Right atrium auricular region (tissue), 2 donors: ENCODE data around the gene PLSCR2. TPM values are rescaled to one million over a fixed set of nuclear protein-coding genes. Genes with fewer than 3 reads are reported as not detected.

Experiments
- DNase-seq: peaks from one replicate; pipeline ENCODE4 v3.0.0-alpha.2; 2019; ENCODE audit warnings: low spot score
- H3K27ac ChIP-seq, 2 donors: fragments of 200-600 bp; sonication (generic); 1 replicate in 1 of 2; 2 replicates in 1 of 2; pipeline ENCODE4 v1.5.1; 2016 to 2019
- H3K27me3 ChIP-seq, 2 donors: fragments of 200-600 bp; sonication (generic); one replicate each; pipeline versions ENCODE4 v1.5.1 to v1.6.0; 2017 to 2019
- H3K36me3 ChIP-seq: fragments of 200-600 bp; sonication (generic); one replicate; pipeline ENCODE4 v1.5.1; 2016
- H3K4me1 ChIP-seq, 2 donors: fragments of 200-600 bp; sonication (generic); one replicate each; pipeline versions ENCODE4 v1.5.1 to v1.6.0; 2017 to 2019
- H3K4me3 ChIP-seq, 2 donors: fragments of 200-600 bp; sonication (generic); 1 replicate in 1 of 2; 2 replicates in 1 of 2; pipeline ENCODE4 v1.5.1; 2017 to 2019; ENCODE audit warnings: mild to moderate bottlenecking in 1 of 2, moderate library complexity in 1 of 2
- H3K9me3 ChIP-seq, 2 donors: fragments of 200-600 bp; sonication (generic); one replicate each; pipeline ENCODE4 v1.5.1; 2019
- total RNA-seq, 2 donors: library from RNA; depleted of rRNA; stranded (reverse); fragments of >200 nt; gene quantifications; one replicate each; pipeline ENCODE4 v1.1.0, GENCODE V29; 2016
- TF ChIP-seq, protein P1 (sequence below), 2 donors: fragments of 200-600 bp; sonication (generic); IDR thresholded peaks; one replicate each; pipeline ENCODE4 v1.5.1; 2019; ENCODE audit warnings: antibody characterized with exemption in 2 of 2

Gene PLSCR2
- total RNA-seq, 2 donors from 2014 or later, result not detected

DNA sequence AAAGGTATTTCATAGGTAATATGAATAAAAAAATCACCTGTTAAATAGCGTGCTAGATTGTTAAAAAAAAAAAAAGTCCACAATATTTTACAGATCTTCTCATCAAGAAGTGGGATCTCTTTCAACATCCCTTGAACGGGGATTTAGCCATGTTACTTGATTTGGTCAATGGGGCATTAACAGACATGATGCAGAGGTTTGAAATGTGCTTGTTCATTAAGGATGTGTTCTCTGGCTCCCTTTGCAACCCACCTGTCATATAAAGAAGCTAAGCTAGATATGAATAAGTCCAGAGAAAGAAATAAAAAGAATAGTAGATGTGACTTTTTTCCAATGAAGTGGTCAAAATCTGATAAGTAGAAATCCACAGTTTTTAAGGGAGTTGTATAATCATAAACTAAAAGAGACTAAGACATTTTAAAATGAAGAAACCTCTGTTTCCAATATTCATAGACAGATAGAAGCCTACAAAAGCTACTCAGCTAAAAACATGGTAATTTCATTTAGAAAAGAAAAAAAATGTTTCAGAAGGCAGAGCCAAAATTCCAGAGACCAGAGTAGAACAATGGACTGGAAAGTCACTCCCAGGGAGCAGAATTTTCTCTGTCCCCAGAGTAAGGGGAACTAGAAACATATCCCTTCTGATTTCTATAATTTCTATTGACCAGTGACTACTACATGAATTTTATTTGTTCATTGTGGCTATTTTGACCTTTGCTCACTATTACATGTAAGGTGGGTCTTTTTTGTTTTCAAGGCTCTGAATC lies 79.2 kb downstream of the PLSCR2 start:
- no peak for DNase-seq
- H3K4me1 ChIP-seq, result peaks cover 0 to 8% of the 10 kb centered on the region in 2 donors
- H3K36me3 ChIP-seq, result no peaks in the 10 kb centered on the region
- H3K27ac ChIP-seq, result peak overlapping the region in 1 of 2 donors; percentile 11
- TF ChIP-seq, protein P1, sequence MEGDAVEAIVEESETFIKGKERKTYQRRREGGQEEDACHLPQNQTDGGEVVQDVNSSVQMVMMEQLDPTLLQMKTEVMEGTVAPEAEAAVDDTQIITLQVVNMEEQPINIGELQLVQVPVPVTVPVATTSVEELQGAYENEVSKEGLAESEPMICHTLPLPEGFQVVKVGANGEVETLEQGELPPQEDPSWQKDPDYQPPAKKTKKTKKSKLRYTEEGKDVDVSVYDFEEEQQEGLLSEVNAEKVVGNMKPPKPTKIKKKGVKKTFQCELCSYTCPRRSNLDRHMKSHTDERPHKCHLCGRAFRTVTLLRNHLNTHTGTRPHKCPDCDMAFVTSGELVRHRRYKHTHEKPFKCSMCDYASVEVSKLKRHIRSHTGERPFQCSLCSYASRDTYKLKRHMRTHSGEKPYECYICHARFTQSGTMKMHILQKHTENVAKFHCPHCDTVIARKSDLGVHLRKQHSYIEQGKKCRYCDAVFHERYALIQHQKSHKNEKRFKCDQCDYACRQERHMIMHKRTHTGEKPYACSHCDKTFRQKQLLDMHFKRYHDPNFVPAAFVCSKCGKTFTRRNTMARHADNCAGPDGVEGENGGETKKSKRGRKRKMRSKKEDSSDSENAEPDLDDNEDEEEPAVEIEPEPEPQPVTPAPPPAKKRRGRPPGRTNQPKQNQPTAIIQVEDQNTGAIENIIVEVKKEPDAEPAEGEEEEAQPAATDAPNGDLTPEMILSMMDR (IDR thresholded peaks at IDR 0.05), result no peak
- no peaks in the 10 kb centered on the region for H3K9me3 ChIP-seq
- no peak overlapping the region for H3K4me3 ChIP-seq
- H3K27me3 ChIP-seq, result no peaks in the 10 kb centered on the region

DNA sequence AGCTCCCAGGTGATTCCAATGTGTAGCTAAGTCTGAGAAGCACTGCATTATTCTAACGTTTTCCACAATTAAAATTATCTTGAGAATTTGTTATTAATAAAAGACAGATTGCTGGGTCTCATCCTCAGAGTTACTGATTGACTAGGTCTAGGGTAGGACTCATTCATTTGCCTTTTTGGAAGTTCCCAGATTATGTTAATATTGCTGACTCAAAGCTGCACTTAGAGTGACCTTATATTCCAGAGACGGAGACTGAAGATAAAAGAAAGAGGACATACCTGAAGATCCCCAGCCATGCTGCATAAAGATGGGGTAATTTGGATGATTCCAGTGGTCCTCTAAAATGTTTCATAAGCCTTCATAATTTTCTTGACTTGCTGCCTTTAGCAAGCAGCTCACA lies 81.8 kb downstream of the PLSCR2 start:
- TF ChIP-seq, protein P1 (IDR thresholded peaks at IDR 0.05), result no peak
- peaks cover 0 to 8% of the 10 kb centered on the region in 2 donors for H3K4me1 ChIP-seq
- no peaks in the 10 kb centered on the region for H3K36me3 ChIP-seq
- no peak overlapping the region for H3K27ac ChIP-seq
- no peak overlapping the region for H3K4me3 ChIP-seq
- no peak for DNase-seq
- H3K9me3 ChIP-seq, result no peaks in the 10 kb centered on the region
- no peaks in the 10 kb centered on the region for H3K27me3 ChIP-seq

DNA sequence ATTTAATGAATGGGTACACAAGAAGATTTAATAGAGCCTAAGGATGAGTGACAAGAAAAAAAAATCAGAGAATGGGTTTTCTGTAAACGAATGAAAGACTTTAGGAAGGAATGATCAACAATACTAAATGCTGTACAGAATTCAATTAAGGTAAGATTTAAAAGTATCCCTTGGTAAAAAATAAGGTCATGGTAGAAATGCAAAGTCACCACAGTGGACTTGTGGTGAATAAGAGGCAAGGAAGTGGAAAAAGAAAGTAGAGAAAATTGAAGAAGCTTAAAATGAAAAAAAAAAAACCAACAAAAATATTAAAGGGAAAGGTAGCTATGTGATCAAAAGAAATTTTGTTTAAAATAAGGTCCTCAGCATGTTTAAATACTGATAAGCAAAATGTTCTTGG lies 82.4 kb downstream of the PLSCR2 start:
- DNase-seq, result no peak
- H3K27me3 ChIP-seq, result no peaks in the 10 kb centered on the region

DNA sequence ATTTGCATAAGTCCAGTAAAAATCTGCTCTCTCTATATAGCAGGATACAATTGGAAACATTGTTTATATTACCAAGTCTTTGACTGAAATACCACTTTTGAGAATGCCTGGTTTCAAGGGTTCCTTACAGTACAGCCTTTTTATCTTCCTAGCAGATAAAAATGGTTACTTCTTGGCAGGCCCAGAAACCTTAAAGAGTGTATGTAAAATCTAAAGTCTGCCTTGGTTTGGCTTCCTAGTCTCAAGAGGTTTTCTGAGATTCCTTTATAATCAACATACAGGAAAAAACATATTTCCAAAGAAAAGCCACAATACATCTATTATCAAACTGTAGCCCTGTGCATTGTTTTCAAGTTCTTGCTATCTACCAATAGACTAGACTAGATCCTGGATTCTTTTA lies 84.6 kb downstream of the PLSCR2 start:
- H3K36me3 ChIP-seq, result no peaks in the 10 kb centered on the region
- H3K4me1 ChIP-seq, result no peaks in the 10 kb centered on the region
- H3K4me3 ChIP-seq, result no peak overlapping the region
- H3K27me3 ChIP-seq, result no peaks in the 10 kb centered on the region
- H3K27ac ChIP-seq, result no peak overlapping the region
- TF ChIP-seq, protein P1 (IDR thresholded peaks at IDR 0.05), result no peak
- H3K9me3 ChIP-seq, result no peaks in the 10 kb centered on the region
- DNase-seq, result no peak

More for the DNA sequence above, 82.4 kb downstream of the PLSCR2 start:
- TF ChIP-seq, protein P1 (IDR thresholded peaks at IDR 0.05), result no peak
- Histone ChIP-seq H3K9me3 (no peaks in the 10 kb centered on the region), H3K4me3 (no peak overlapping the region), H3K4me1 (peaks cover 0 to 8% of the 10 kb centered on the region in 2 donors), H3K36me3 (no peaks in the 10 kb centered on the region), H3K27ac (no peak overlapping the region)

Other genes with a start within 250 kb of the PLSCR2 start
- 10 to 100 TPM; 22.9 to 31.5 TPM for gene PLSCR4, start 218.5 kb downstream of the PLSCR2 start, total RNA-seq
- 10 to 100 TPM; 42.7 to 43.1 TPM for gene PLSCR1, start 75.0 kb upstream of the PLSCR2 start, total RNA-seq
- not detected for gene PLSCR5, start 135.8 kb upstream of the PLSCR2 start, total RNA-seq